Activated naive CD4-positive, alpha-beta T cell (primary cell): ENCODE measurements around the gene LSR.
"Not testable (repeated sequence)": the region's sequence is repeated elsewhere in the genome, so short reads cannot be mapped to it uniquely, and the experiment has no call there.

Experiments used
- DNase-seq, 4 experiments: peaks; one replicate each; lab custom pipeline; 2025; lab: John Stamatoyannopoulos, UW

LSR gene

GRCh38 chr19:35267353-35267817 is 18.6 kb downstream of the LSR start:
- peak in 2 of 4 experiments; percentile 40 to 43 for DNase-seq

- peak; percentile 54 to 78 (median 59) for DNase-seq
These were observed 19.2 kb downstream of the LSR start for GRCh38 chr19:35267818-35268535.

GRCh38 chr19:35268536-35269437 is 20.0 kb downstream of the LSR start, which contains the start of gene USF2:
Gene USF2, plus strand, starts transcription at chr19:35268962. Its CDS starts 140 bp downstream, at chr19:35269102.
- peak in 3 of 4 experiments; percentile 22 to 50 (median 31) for DNase-seq

GRCh38 chr19:35269438-35270117 is 20.8 kb downstream of the LSR start:
- DNase-seq, result peak; percentile 16 to 66 (median 46)

- no peak for DNase-seq
These were observed 21.6 kb downstream of the LSR start for GRCh38 chr19:35270381-35270811.

GRCh38 chr19:35271546-35271945 is 22.7 kb downstream of the LSR start:
- DNase-seq, result no peak

- DNase-seq, result no peak
These were observed 23.4 kb downstream of the LSR start for GRCh38 chr19:35272122-35272719.

GRCh38 chr19:35272954-35273649 is 24.3 kb downstream of the LSR start:
- DNase-seq, result no peak

GRCh38 chr19:35273686-35274259 is 25.0 kb downstream of the LSR start:
- DNase-seq, result no peak

- DNase-seq, result no peak
These were observed 25.5 kb downstream of the LSR start for GRCh38 chr19:35274323-35274722.

- no peak for DNase-seq
These were observed 28.0 kb downstream of the LSR start for GRCh38 chr19:35276706-35277281.

- DNase-seq, result no peak
These were observed 29.9 kb downstream of the LSR start for GRCh38 chr19:35278578-35279284.

- no peak for DNase-seq
These were observed 30.6 kb downstream of the LSR start for GRCh38 chr19:35279374-35279773.

GRCh38 chr19:35279985-35280821 is 31.4 kb downstream of the LSR start:
- DNase-seq, result no peak

- no peak for DNase-seq
These were observed 32.5 kb downstream of the LSR start for GRCh38 chr19:35281303-35281702.

- no peak for DNase-seq
These were observed 35.6 kb downstream of the LSR start for GRCh38 chr19:35284153-35285094.

GRCh38 chr19:35285095-35285449 is 36.3 kb downstream of the LSR start:
- no peak for DNase-seq

GRCh38 chr19:35285465-35285864 is 36.7 kb downstream of the LSR start:
- not testable (repeated sequence) for DNase-seq
